K562 (cell line): Measurements from ENCODE around the gene DUSP28. TPM values are rescaled to one million over a fixed set of nuclear protein-coding genes. Genes with fewer than 3 reads are reported as not detected.
"Not testable (repeated sequence)": the region's sequence is repeated elsewhere in the genome, so short reads cannot be mapped to it uniquely, and the experiment has no call there.

Experiments
- ATAC-seq: fragments of 200-7000 bp; cut with Tn5 transposase; 3 replicates; pipeline ENCODE4 v1.9.1; 2020; ENCODE audit warnings: moderate library complexity
- BruUV-seq: library from RNA; stranded (reverse); fragments of 400-500 nt; replicated peaks from 2 replicates; lab custom pipeline; 2021; lab: Mats Ljungman, UMichigan
- CTCF ChIA-PET: fragments of 300-600 bp; formaldehyde crosslinking; extraction: SDS; loops from one replicate; lab custom pipeline; 2021; ENCODE audit warnings: low intra/inter-chr PET ratio; lab: Yijun Ruan, JAX
- POLR2A ChIA-PET: fragments of 300-600, 350-650 bp; sonication (Branson Sonifier 250); formaldehyde crosslinking; extraction: SDS; loops from one replicate; lab custom pipeline; 2021; ENCODE audit warnings: antibody characterized with exemption, inconsistent platforms; lab: Yijun Ruan, JAX
- DNase-seq, 4 experiments: peaks; one replicate each; pipeline versions ENCODE4 v3.0.0 to v3.0.0-alpha.2; 2011 to 2018; ENCODE audit warnings: low spot score in 3 of 4, mixed read lengths in 3 of 4; ENCODE audit errors: extremely low read depth in 1 of 4
- FAIRE-seq: peaks from 2 replicates; lab custom pipeline; 2011; peaks lifted over from hg19 to GRCh38; lab: Jason Lieb, UNC
- H2AFZ ChIP-seq: 2 replicates; pipeline ENCODE4 v1.6.0; 2011; ENCODE audit warnings: low read depth, low read length, control low read depth, inconsistent platforms
- H3K27ac ChIP-seq: fragments of 200-600 bp; 3 replicates; pipeline ENCODE4 v1.8.0; 2011; ENCODE audit warnings: low read depth, mild to moderate bottlenecking, control low read depth, inconsistent platforms, low read length, moderate library complexity, mixed read lengths; ENCODE audit errors: extremely low read depth
- H3K27me3 ChIP-seq, 2 experiments: fragments of 300-600 bp in 1 of 2; 2 replicates in 1 of 2; 3 replicates in 1 of 2; pipeline versions ENCODE4 v1.6.0 to v1.8.0; 2011; ENCODE audit warnings: inconsistent platforms in 2 of 2, low read length in 2 of 2, mild to moderate bottlenecking in 1 of 2, mixed read lengths in 1 of 2, moderate library complexity in 1 of 2; ENCODE audit not compliant: control insufficient read depth in 2 of 2, insufficient read depth in 2 of 2
- H3K36me3 ChIP-seq: fragments of 300-600 bp; 3 replicates; pipeline ENCODE4 v1.8.0; 2011; ENCODE audit warnings: mild to moderate bottlenecking, low read length, inconsistent platforms; ENCODE audit not compliant: control insufficient read depth, insufficient read depth
- H3K4me1 ChIP-seq, 2 experiments: fragments of 200-600 bp in 1 of 2; replicated peaks in 1 of 2; 2 replicates in 1 of 2; 3 replicates in 1 of 2; pipeline versions ENCODE4 v1.5.1 to v1.8.0; 2011; ENCODE audit warnings: inconsistent platforms in 2 of 2, low read length in 2 of 2, mild to moderate bottlenecking in 1 of 2, mixed read lengths in 1 of 2, moderate library complexity in 1 of 2; ENCODE audit not compliant: control insufficient read depth in 2 of 2, insufficient read depth in 2 of 2
- H3K4me2 ChIP-seq: 2 replicates; pipeline ENCODE4 v1.6.1; 2011; ENCODE audit warnings: low read length, control low read depth, inconsistent platforms, mixed read lengths; ENCODE audit not compliant: insufficient read depth
- H3K4me3 ChIP-seq: fragments of 200-600 bp; sonication (generic), shearing (Covaris generic); 2 replicates; pipeline ENCODE4 v1.5.1; 2016; ENCODE audit warnings: control low read depth, inconsistent platforms
- H3K79me2 ChIP-seq: fragments of 200-600 bp; 3 replicates; pipeline ENCODE4 v1.8.0; 2011; ENCODE audit warnings: low read length, inconsistent platforms; ENCODE audit not compliant: control insufficient read depth, insufficient read depth
- H3K9ac ChIP-seq, 2 experiments: 2 replicates each; pipeline versions ENCODE4 v1.6.0 to v1.6.1; 2011; ENCODE audit warnings: low read depth in 2 of 2, low read length in 2 of 2, control low read depth in 1 of 2, inconsistent platforms in 1 of 2, mild to moderate bottlenecking in 1 of 2, mixed read lengths in 1 of 2; ENCODE audit not compliant: insufficient read depth in 1 of 2
- H3K9me1 ChIP-seq: one replicate; pipeline ENCODE4 v1.6.0; 2011; ENCODE audit warnings: inconsistent platforms, mild to moderate bottlenecking, low read length, moderate library complexity; ENCODE audit not compliant: control insufficient read depth, insufficient read depth
- H3K9me3 ChIP-seq: replicated peaks from 2 replicates; pipeline ENCODE4 v1.5.1; 2011; ENCODE audit warnings: low read depth, low read length, inconsistent platforms; ENCODE audit not compliant: control insufficient read depth, insufficient read depth
- H4K20me1 ChIP-seq: replicated peaks from 2 replicates; pipeline ENCODE4 v1.6.1; 2011; ENCODE audit warnings: low read length, inconsistent platforms, mixed read lengths; ENCODE audit not compliant: control insufficient read depth, insufficient read depth
- ELF1 ChIP-seq: fragments of 200-800 bp; sonication (Bioruptor generic); IDR thresholded peaks from 2 replicates; pipeline ENCODE4 v1.6.1; 2016; ENCODE audit warnings: missing genetic modification characterization, missing compliant biosample characterization
- FOSL1 ChIP-seq: fragments of 200-800 bp; sonication (Bioruptor generic); conservative IDR thresholded peaks from 2 replicates; pipeline ENCODE4 v1.6.1; 2016; ENCODE audit warnings: missing genetic modification characterization, missing compliant biosample characterization
- MBD2 ChIP-seq: sonication (generic); IDR thresholded peaks from 2 replicates; pipeline ENCODE4 v1.6.1; 2016; ENCODE audit warnings: low read depth, borderline replicate concordance
- MEF2A ChIP-seq: IDR thresholded peaks from 2 replicates; pipeline ENCODE4 v1.6.1; 2011; ENCODE audit warnings: low read depth, mild to moderate bottlenecking, low read length, moderate library complexity; ENCODE audit not compliant: control insufficient read depth
- POLR2A ChIP-seq: fragments of 450-650 bp; conservative IDR thresholded peaks from 2 replicates; pipeline ENCODE4 v1.6.1; 2016
- POLR2AphosphoS2 ChIP-seq: IDR thresholded peaks from 2 replicates; pipeline ENCODE4 v1.6.1; 2012; ENCODE audit warnings: low read length, improper control_type of control experiment
- SUPT5H ChIP-seq: fragments of 450-650 bp; IDR thresholded peaks from 2 replicates; pipeline ENCODE4 v1.6.1; 2016
- TAF7 ChIP-seq: fragments of 450-650 bp; IDR thresholded peaks from 2 replicates; pipeline ENCODE4 v1.6.1; 2016; ENCODE audit warnings: missing genetic modification characterization, missing compliant biosample characterization
- ZBTB33 ChIP-seq: sonication (generic); formaldehyde crosslinking; IDR thresholded peaks from 2 replicates; pipeline ENCODE4 v1.8.1; 2023; ENCODE audit warnings: mild to moderate bottlenecking, missing genetic modification reagents
- WGBS: fragments of 100-300 bp; shearing (Covaris generic); methylation state at CpG from one replicate; pipeline ENCODE4 v1.1.6; 2016; ENCODE audit warnings: low coverage, mixed read lengths; ENCODE audit not compliant: insufficient coverage; ENCODE audit errors: missing lambda C conversion rate; 5-methylcytosine and 5-hydroxymethylcytosine counted together
- in situ Hi-C: fragments of 300-500 bp; cut with MboI; formaldehyde crosslinking; loops from 4 replicates; pipeline ENCODE4 v1.15.0; 2018; ENCODE audit warnings: inconsistent platforms, mixed read lengths
- intact Hi-C: fragments of 100-400 bp; cut with micrococcal nuclease; formaldehyde crosslinking; loops from 2 replicates; pipeline ENCODE4 v1.14.2; 2022
- polyA plus RNA-seq, 8 experiments: library from polyadenylated mRNA; depleted of rRNA in 4 of 8; stranded (reverse) in 5 of 8; unstranded in 3 of 8; fragments of >200 nt; fragmentation: Nextera tagmentation in 2 of 8; fragmentation: Illumina TruSeq in 1 of 8; extraction: Ambion mirVana in 2 of 8; extraction: Trizol in 1 of 8; gene quantifications; 2 replicates each; pipeline versions ENCODE4 v1.2.1 to v1.2.3, GENCODE V29; 2011 to 2014; ENCODE audit warnings: inconsistent platforms in 1 of 8, missing spikeins in 1 of 8
- total RNA-seq, 7 experiments: library from RNA; depleted of rRNA in 6 of 7; stranded (reverse); fragments of >200 nt in 6 of 7; fragmentation: Illumina TruSeq in 2 of 7; extraction: Trizol in 2 of 7; gene quantifications; 2 replicates each; pipeline versions ENCODE4 v1.2.1 to v1.2.3, GENCODE V29; 2011 to 2021; ENCODE audit warnings: low replicate concordance in 1 of 7
- TF ChIP-seq, protein P1 (sequence below), 2 experiments: fragments of 450-650 bp in 1 of 2; sonication (generic) in 1 of 2; formaldehyde crosslinking in 1 of 2; IDR thresholded peaks in 1 of 2; conservative IDR thresholded peaks in 1 of 2; 2 replicates each; pipeline versions ENCODE4 v1.6.1 to v1.8.1; 2016 to 2023; ENCODE audit warnings: mild to moderate bottlenecking in 2 of 2, moderate library complexity in 2 of 2, inconsistent platforms in 1 of 2, missing genetic modification reagents in 1 of 2
- TF ChIP-seq, protein P2 (sequence below), 2 experiments: fragments of 450-650 bp; IDR thresholded peaks; 2 replicates each; pipeline ENCODE4 v1.6.1; 2016
- TF ChIP-seq, protein P3 (sequence below), 2 experiments: fragments of 200-800 bp in 1 of 2; sonication (Bioruptor generic) in 1 of 2; sonication (generic) in 1 of 2; formaldehyde crosslinking in 1 of 2; IDR thresholded peaks in 1 of 2; conservative IDR thresholded peaks in 1 of 2; 2 replicates each; pipeline versions ENCODE4 v1.5.0 to v1.6.1; 2016 to 2020; ENCODE audit warnings: missing compliant biosample characterization in 1 of 2, missing genetic modification characterization in 1 of 2, missing genetic modification reagents in 1 of 2

The DUSP28 gene
- total and polyA plus RNA-seq, 9 of the 15 experiments (the other 6 are each of a cell fraction or from before 2014, with no cell fraction given): 2.8 to 8.1 (median 4.2) TPM

GRCh38 chr2:240561325-240561971 is 1.3 kb downstream of the DUSP28 start (continued):
- TF ChIP-seq, protein P1, sequence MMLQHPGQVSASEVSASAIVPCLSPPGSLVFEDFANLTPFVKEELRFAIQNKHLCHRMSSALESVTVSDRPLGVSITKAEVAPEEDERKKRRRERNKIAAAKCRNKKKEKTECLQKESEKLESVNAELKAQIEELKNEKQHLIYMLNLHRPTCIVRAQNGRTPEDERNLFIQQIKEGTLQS (IDR thresholded peaks at IDR 0.05): 0 out of 2 replicates have a peak, but pooled peaks have one; percentile 17
- TF ChIP-seq, protein P1 (CRISPR knock-in tag; conservative IDR thresholded peaks at IDR 0.05): no peak
- TF ChIP-seq MEF2A (0 out of 2 replicates have a peak, but pooled peaks have one; percentile 36), POLR2AphosphoS2 (no peak), ELF1 (tag) (peak; percentile 48; the same call in 1 of the 2 replicates), FOSL1 (peak; percentile 66), MBD2 (0 out of 2 replicates have a peak, but pooled peaks have one; percentile 9), SUPT5H (peak; percentile 70), TAF7 (tag) (peak; percentile 39; the same call in 1 of the 2 replicates)
- TF ChIP-seq, all 486 proteins: peak for 18

- intact Hi-C loops: loop anchor here (10.0 kb wide), 1 partner anchor 48 kb away; no protein-coding TSS in a partner anchor
- Histone ChIP-seq H3K36me3 (peaks cover 32% of the 10 kb centered on the region), H3K27ac (peak overlapping the region; percentile 98), H3K4me2 (peak overlapping the region; percentile 53; the same call in 1 of the 2 replicates)
- H3K9me1 ChIP-seq, H3K4me3 ChIP-seq, ATAC-seq, FAIRE-seq, H3K27me3 ChIP-seq, H2AFZ ChIP-seq, H4K20me1 ChIP-seq, in situ Hi-C loops, CTCF ChIA-PET, H3K9ac ChIP-seq: not testable (repeated sequence)
- TF ChIP-seq ZBTB33 (CRISPR knock-in tag): peak; percentile 77
- TF ChIP-seq POLR2A: 0 out of 2 replicates have a peak, but pooled peaks have one; percentile 21
- TF ChIP-seq, protein P2, sequence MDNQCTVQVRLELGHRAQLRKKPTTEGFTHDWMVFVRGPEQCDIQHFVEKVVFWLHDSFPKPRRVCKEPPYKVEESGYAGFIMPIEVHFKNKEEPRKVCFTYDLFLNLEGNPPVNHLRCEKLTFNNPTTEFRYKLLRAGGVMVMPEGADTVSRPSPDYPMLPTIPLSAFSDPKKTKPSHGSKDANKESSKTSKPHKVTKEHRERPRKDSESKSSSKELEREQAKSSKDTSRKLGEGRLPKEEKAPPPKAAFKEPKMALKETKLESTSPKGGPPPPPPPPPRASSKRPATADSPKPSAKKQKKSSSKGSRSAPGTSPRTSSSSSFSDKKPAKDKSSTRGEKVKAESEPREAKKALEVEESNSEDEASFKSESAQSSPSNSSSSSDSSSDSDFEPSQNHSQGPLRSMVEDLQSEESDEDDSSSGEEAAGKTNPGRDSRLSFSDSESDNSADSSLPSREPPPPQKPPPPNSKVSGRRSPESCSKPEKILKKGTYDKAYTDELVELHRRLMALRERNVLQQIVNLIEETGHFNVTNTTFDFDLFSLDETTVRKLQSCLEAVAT (IDR thresholded peaks at IDR 0.05): 0 out of 4 replicates have a peak, but pooled peaks of 1 of the 2 experiments have one; percentile 15
- TF ChIP-seq, protein P3, sequence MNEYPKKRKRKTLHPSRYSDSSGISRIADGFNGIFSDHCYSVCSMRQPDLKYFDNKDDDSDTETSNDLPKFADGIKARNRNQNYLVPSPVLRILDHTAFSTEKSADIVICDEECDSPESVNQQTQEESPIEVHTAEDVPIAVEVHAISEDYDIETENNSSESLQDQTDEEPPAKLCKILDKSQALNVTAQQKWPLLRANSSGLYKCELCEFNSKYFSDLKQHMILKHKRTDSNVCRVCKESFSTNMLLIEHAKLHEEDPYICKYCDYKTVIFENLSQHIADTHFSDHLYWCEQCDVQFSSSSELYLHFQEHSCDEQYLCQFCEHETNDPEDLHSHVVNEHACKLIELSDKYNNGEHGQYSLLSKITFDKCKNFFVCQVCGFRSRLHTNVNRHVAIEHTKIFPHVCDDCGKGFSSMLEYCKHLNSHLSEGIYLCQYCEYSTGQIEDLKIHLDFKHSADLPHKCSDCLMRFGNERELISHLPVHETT (CRISPR knock-in tag; conservative IDR thresholded peaks at IDR 0.05 in 1 of 2, IDR thresholded peaks at IDR 0.05 in 1 of 2): 0 out of 4 replicates have a peak, but pooled peaks of 1 of the 2 experiments have one; percentile 41
- TF ChIP-seq, all 486 proteins: peak for 4; not testable (repeated sequence) for 482
- BruUV-seq, H3K9me3 ChIP-seq, DNase-seq: not testable (repeated sequence)
- Histone ChIP-seq H3K79me2 (peaks cover 80% of the 10 kb centered on the region), H3K4me1 (peaks cover 45 to 68% of the 10 kb centered on the region in 2 experiments)
- POLR2A ChIA-PET: interaction anchor here (0.6 to 4.6 kb wide), 3 partner anchors 17 to 41 kb away, joined by 3 to 26 read pairs (median 8); partner anchors contain the start of gene CAPN10
- WGBS: 87% methylated on average over 11 of the region's 17 CpGs
Observed at GRCh38 chr2:240563231-240563630, 3.1 kb downstream of the DUSP28 start.
